CD1c-positive myeloid dendritic cell (primary cell): ENCODE measurements around the gene NRG3.

Source experiments
- DNase-seq: peaks from one replicate; pipeline ENCODE4 v3.0.0-alpha.2; 2016; ENCODE audit errors: extremely low spot score

The NRG3 gene

GRCh38 chr10:81884856-81885255, 9.9 kb downstream of the NRG3 start:
- no peak for DNase-seq

GRCh38 chr10:81885491-81885890, 10.5 kb downstream of the NRG3 start:
- no peak for DNase-seq

GRCh38 chr10:81886939-81887338, 11.9 kb downstream of the NRG3 start:
- no peak for DNase-seq

- no peak for DNase-seq
Observed at GRCh38 chr10:81889181-81889769, 14.3 kb downstream of the NRG3 start.

GRCh38 chr10:81894616-81895015, 19.6 kb downstream of the NRG3 start:
- no peak for DNase-seq

- no peak for DNase-seq
Observed at GRCh38 chr10:81898518-81898917, 23.5 kb downstream of the NRG3 start.

- no peak for DNase-seq
Observed at GRCh38 chr10:81900989-81901388, 26.0 kb downstream of the NRG3 start.

GRCh38 chr10:81903472-81903871, 28.5 kb downstream of the NRG3 start:
- DNase-seq, result no peak

GRCh38 chr10:81905161-81905560, 30.2 kb downstream of the NRG3 start:
- DNase-seq, result no peak

GRCh38 chr10:81909453-81909852, 34.5 kb downstream of the NRG3 start:
- DNase-seq, result no peak

- DNase-seq, result no peak
Observed at GRCh38 chr10:81911328-81911727, 36.3 kb downstream of the NRG3 start.

- DNase-seq, result no peak
Observed at GRCh38 chr10:81914736-81915503, 39.9 kb downstream of the NRG3 start.

- no peak for DNase-seq
Observed at GRCh38 chr10:81915504-81915897, 40.5 kb downstream of the NRG3 start.

- no peak for DNase-seq
Observed at GRCh38 chr10:81917666-81918065, 42.7 kb downstream of the NRG3 start.

- no peak for DNase-seq
Observed at GRCh38 chr10:81918766-81919165, 43.8 kb downstream of the NRG3 start.

- DNase-seq, result no peak
Observed at GRCh38 chr10:81920213-81920829, 45.3 kb downstream of the NRG3 start.

GRCh38 chr10:81928119-81928518, 53.1 kb downstream of the NRG3 start:
- no peak for DNase-seq

GRCh38 chr10:81943583-81943982, 68.6 kb downstream of the NRG3 start:
- no peak for DNase-seq

- no peak for DNase-seq
Observed at GRCh38 chr10:81944609-81945008, 69.6 kb downstream of the NRG3 start.

- no peak for DNase-seq
Observed at GRCh38 chr10:81949283-81949682, 74.3 kb downstream of the NRG3 start.

GRCh38 chr10:81950358-81950757, 75.4 kb downstream of the NRG3 start:
- DNase-seq, result no peak

- DNase-seq, result no peak
Observed at GRCh38 chr10:81953420-81953819, 78.4 kb downstream of the NRG3 start.

GRCh38 chr10:81957976-81958375, 83.0 kb downstream of the NRG3 start:
- no peak for DNase-seq
